GM21528 (cell line): ENCODE results near the gene MRPL3.

ENCODE experiments used
- ATAC-seq: cut with Tn5 transposase; IDR thresholded peaks from one replicate; pipeline ENCODE4 v1.9.1; 2021; ENCODE audit warnings: mild to moderate bottlenecking, moderate library complexity; ENCODE audit not compliant: unreplicated experiment, low FRiP score

MRPL3 gene

GRCh38 chr3:131502530-131503319 lies at the start of gene MRPL3:
MRPL3 (minus strand) TSS chr3:131502971; CDS start chr3:131502821, 150 bp downstream.
- peak; percentile 97 for ATAC-seq

- no peak for ATAC-seq
These were observed 49.0 kb upstream of the MRPL3 start for GRCh38 chr3:131551761-131552160.

- no peak for ATAC-seq
These were observed 48.0 kb upstream of the MRPL3 start for GRCh38 chr3:131550562-131551465.

- ATAC-seq: no peak
These were observed 46.6 kb upstream of the MRPL3 start for GRCh38 chr3:131549340-131549739.

- no peak for ATAC-seq
These were observed 44.8 kb upstream of the MRPL3 start for GRCh38 chr3:131547585-131547984.

- ATAC-seq: no peak
These were observed 43.7 kb upstream of the MRPL3 start for GRCh38 chr3:131546441-131546840.

- no peak for ATAC-seq
These were observed 41.8 kb upstream of the MRPL3 start for GRCh38 chr3:131544557-131544956.

GRCh38 chr3:131543714-131544113 lies 40.9 kb upstream of the MRPL3 start:
- no peak for ATAC-seq

- no peak for ATAC-seq
These were observed 38.5 kb upstream of the MRPL3 start for GRCh38 chr3:131541288-131541687.

- no peak for ATAC-seq
These were observed 38.0 kb upstream of the MRPL3 start for GRCh38 chr3:131540821-131541220.

- no peak for ATAC-seq
These were observed 37.4 kb upstream of the MRPL3 start for GRCh38 chr3:131540143-131540542.

- ATAC-seq: no peak
These were observed 36.2 kb upstream of the MRPL3 start for GRCh38 chr3:131538968-131539367.

GRCh38 chr3:131537531-131537930 lies 34.8 kb upstream of the MRPL3 start:
- no peak for ATAC-seq

GRCh38 chr3:131535596-131535995 lies 32.8 kb upstream of the MRPL3 start:
- no peak for ATAC-seq

- ATAC-seq: no peak
These were observed 32.4 kb upstream of the MRPL3 start for GRCh38 chr3:131535131-131535530.

- ATAC-seq: no peak
These were observed 29.9 kb upstream of the MRPL3 start for GRCh38 chr3:131532645-131533044.

GRCh38 chr3:131530843-131531242 lies 28.1 kb upstream of the MRPL3 start:
- ATAC-seq: no peak

GRCh38 chr3:131530388-131530787 lies 27.6 kb upstream of the MRPL3 start:
- no peak for ATAC-seq

- no peak for ATAC-seq
These were observed 24.1 kb upstream of the MRPL3 start for GRCh38 chr3:131526801-131527347.

GRCh38 chr3:131518680-131519079 lies 15.9 kb upstream of the MRPL3 start:
- ATAC-seq: no peak

GRCh38 chr3:131505421-131505820 lies 2.6 kb upstream of the MRPL3 start:
- ATAC-seq: no peak
